K562 (cell line): ENCODE results near the gene TM7SF2. TPM values are rescaled to one million over a fixed set of nuclear protein-coding genes. Genes with fewer than 3 reads are reported as not detected.

Experiments used
- CEBPG ChIP-seq, 3 experiments: fragments of 200-800 bp in 1 of 3; sonication (Bioruptor generic) in 1 of 3; sonication (generic) in 1 of 3; formaldehyde crosslinking in 1 of 3; IDR thresholded peaks in 2 of 3; conservative IDR thresholded peaks in 1 of 3; 2 replicates each; pipeline versions ENCODE4 v1.6.1 to v1.8.0; 2016 to 2022; ENCODE audit warnings: missing compliant biosample characterization in 2 of 3, missing genetic modification characterization in 2 of 3, mild to moderate bottlenecking in 1 of 3, missing genetic modification reagents in 1 of 3
- CHD1 ChIP-seq: fragments of 200-600 bp; sonication (generic); IDR thresholded peaks from one replicate; pipeline ENCODE4 v1.6.1; 2012; ENCODE audit warnings: mild to moderate bottlenecking, moderate library complexity, low read length, inconsistent platforms
- KAT2B ChIP-seq: IDR thresholded peaks from one replicate; pipeline ENCODE4 v1.6.1; 2012; ENCODE audit warnings: low read depth, mild to moderate bottlenecking, control low read depth, inconsistent platforms, low read length, moderate library complexity
- KAT7 ChIP-seq: sonication (generic); formaldehyde crosslinking; IDR thresholded peaks from 2 replicates; pipeline ENCODE4 v1.8.0; 2022; ENCODE audit warnings: missing genetic modification reagents, mild to moderate bottlenecking, borderline replicate concordance
- KLF13 ChIP-seq: fragments of 450-650 bp; IDR thresholded peaks from 2 replicates; pipeline ENCODE4 v1.6.1; 2016; ENCODE audit warnings: missing genetic modification characterization, low read depth, mild to moderate bottlenecking, missing compliant biosample characterization, moderate library complexity, borderline replicate concordance
- MCM2 ChIP-seq: fragments of 450-650 bp; IDR thresholded peaks from 2 replicates; pipeline ENCODE4 v1.6.1; 2017; ENCODE audit warnings: low read depth, mild to moderate bottlenecking
- MIER1 ChIP-seq: fragments of 450-650 bp; IDR thresholded peaks from 2 replicates; pipeline ENCODE4 v1.6.1; 2016; ENCODE audit warnings: antibody characterized with exemption, mild to moderate bottlenecking, low read depth
- MTA2 ChIP-seq: fragments of 450-650 bp; IDR thresholded peaks from 2 replicates; pipeline ENCODE4 v1.6.1; 2016; ENCODE audit warnings: low read depth
- MYNN ChIP-seq, 2 experiments: sonication (generic); formaldehyde crosslinking in 1 of 2; IDR thresholded peaks; 2 replicates each; pipeline versions ENCODE4 v1.5.0 to v1.6.1; 2016 to 2020; ENCODE audit warnings: antibody characterized with exemption in 1 of 2, missing genetic modification reagents in 1 of 2
- PRPF4 ChIP-seq: fragments of 200-400 bp; formaldehyde crosslinking; IDR thresholded peaks from one replicate; pipeline ENCODE4 v1.6.1; 2017; ENCODE audit warnings: low read length, low read depth, mild to moderate bottlenecking; ENCODE audit not compliant: insufficient read depth, poor library complexity, severe bottlenecking
- RBM34 ChIP-seq: fragments of 200-400 bp; formaldehyde crosslinking; IDR thresholded peaks from 2 replicates; pipeline ENCODE4 v1.6.1; 2018; ENCODE audit warnings: low read length, borderline replicate concordance; ENCODE audit not compliant: insufficient read depth
- THRAP3 ChIP-seq: fragments of 450-650 bp; IDR thresholded peaks from 2 replicates; pipeline ENCODE4 v1.6.1; 2016; ENCODE audit warnings: mild to moderate bottlenecking, inconsistent platforms, borderline replicate concordance
- ZNF224 ChIP-seq: sonication (generic); formaldehyde crosslinking; IDR thresholded peaks from 2 replicates; pipeline ENCODE4 v1.8.0; 2022; ENCODE audit warnings: mild to moderate bottlenecking, missing genetic modification reagents
- ZNF398 ChIP-seq: fragments of 250-450 bp; sonication (Bioruptor Pico); IDR thresholded peaks from 2 replicates; pipeline ENCODE4 v1.8.0; 2021; ENCODE audit warnings: moderate library complexity, mild to moderate bottlenecking, inconsistent platforms
- ZNF445 ChIP-seq: fragments of 250-450 bp; sonication (Bioruptor Pico); IDR thresholded peaks from 2 replicates; pipeline ENCODE4 v1.4.0; 2020; ENCODE audit warnings: low read depth, mild to moderate bottlenecking, moderate library complexity
- polyA plus RNA-seq, 8 experiments: library from polyadenylated mRNA; depleted of rRNA in 4 of 8; stranded (reverse) in 5 of 8; unstranded in 3 of 8; fragments of >200 nt; fragmentation: Nextera tagmentation in 2 of 8; fragmentation: Illumina TruSeq in 1 of 8; extraction: Ambion mirVana in 2 of 8; extraction: Trizol in 1 of 8; gene quantifications; 2 replicates each; pipeline versions ENCODE4 v1.2.1 to v1.2.3, GENCODE V29; 2011 to 2014; ENCODE audit warnings: inconsistent platforms in 1 of 8, missing spikeins in 1 of 8
- total RNA-seq, 7 experiments: library from RNA; depleted of rRNA in 6 of 7; stranded (reverse); fragments of >200 nt in 6 of 7; fragmentation: Illumina TruSeq in 2 of 7; extraction: Trizol in 2 of 7; gene quantifications; 2 replicates each; pipeline versions ENCODE4 v1.2.1 to v1.2.3, GENCODE V29; 2011 to 2021; ENCODE audit warnings: low replicate concordance in 1 of 7
- TF ChIP-seq, protein P1 (sequence below): fragments of 450-650 bp; IDR thresholded peaks from 2 replicates; pipeline ENCODE4 v1.6.1; 2017; ENCODE audit warnings: antibody characterized with exemption, mild to moderate bottlenecking
- TF ChIP-seq, protein P2 (sequence below): fragments of 250-450 bp; sonication (Bioruptor Pico); IDR thresholded peaks from 2 replicates; pipeline ENCODE4 v1.5.1; 2021; ENCODE audit warnings: mild to moderate bottlenecking
- TF ChIP-seq, protein P3 (sequence below): IDR thresholded peaks from 2 replicates; pipeline ENCODE4 v1.6.1; 2012; ENCODE audit warnings: low read depth, low read length, improper control_type of control experiment, borderline replicate concordance

TM7SF2 gene
- total and polyA plus RNA-seq, 9 of the 15 experiments (the other 6 are each of a cell fraction or from before 2014, with no cell fraction given), result 1.2 to 22.0 (median 14.3) TPM

GRCh38 chr11:65133724-65134123 is 22.1 kb downstream of the TM7SF2 start (continued):
- no peak for TF ChIP-seq ZNF398 (CRISPR knock-in tag)
- TF ChIP-seq, protein P1, sequence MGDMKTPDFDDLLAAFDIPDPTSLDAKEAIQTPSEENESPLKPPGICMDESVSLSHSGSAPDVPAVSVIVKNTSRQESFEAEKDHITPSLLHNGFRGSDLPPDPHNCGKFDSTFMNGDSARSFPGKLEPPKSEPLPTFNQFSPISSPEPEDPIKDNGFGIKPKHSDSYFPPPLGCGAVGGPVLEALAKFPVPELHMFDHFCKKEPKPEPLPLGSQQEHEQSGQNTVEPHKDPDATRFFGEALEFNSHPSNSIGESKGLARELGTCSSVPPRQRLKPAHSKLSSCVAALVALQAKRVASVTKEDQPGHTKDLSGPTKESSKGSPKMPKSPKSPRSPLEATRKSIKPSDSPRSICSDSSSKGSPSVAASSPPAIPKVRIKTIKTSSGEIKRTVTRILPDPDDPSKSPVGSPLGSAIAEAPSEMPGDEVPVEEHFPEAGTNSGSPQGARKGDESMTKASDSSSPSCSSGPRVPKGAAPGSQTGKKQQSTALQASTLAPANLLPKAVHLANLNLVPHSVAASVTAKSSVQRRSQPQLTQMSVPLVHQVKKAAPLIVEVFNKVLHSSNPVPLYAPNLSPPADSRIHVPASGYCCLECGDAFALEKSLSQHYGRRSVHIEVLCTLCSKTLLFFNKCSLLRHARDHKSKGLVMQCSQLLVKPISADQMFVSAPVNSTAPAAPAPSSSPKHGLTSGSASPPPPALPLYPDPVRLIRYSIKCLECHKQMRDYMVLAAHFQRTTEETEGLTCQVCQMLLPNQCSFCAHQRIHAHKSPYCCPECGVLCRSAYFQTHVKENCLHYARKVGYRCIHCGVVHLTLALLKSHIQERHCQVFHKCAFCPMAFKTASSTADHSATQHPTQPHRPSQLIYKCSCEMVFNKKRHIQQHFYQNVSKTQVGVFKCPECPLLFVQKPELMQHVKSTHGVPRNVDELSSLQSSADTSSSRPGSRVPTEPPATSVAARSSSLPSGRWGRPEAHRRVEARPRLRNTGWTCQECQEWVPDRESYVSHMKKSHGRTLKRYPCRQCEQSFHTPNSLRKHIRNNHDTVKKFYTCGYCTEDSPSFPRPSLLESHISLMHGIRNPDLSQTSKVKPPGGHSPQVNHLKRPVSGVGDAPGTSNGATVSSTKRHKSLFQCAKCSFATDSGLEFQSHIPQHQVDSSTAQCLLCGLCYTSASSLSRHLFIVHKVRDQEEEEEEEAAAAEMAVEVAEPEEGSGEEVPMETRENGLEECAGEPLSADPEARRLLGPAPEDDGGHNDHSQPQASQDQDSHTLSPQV, result no peak
- 0 out of 2 replicates have a peak, but pooled peaks have one; percentile 8 for TF ChIP-seq KAT7 (CRISPR knock-in tag)
- no peak for TF ChIP-seq RBM34
- no peak for TF ChIP-seq MTA2
- TF ChIP-seq MYNN (IDR thresholded peaks at IDR 0.05), result no peak
- no peak for TF ChIP-seq MYNN (CRISPR knock-in tag; IDR thresholded peaks at IDR 0.05)
- TF ChIP-seq PRPF4, result no peak
- no peak for TF ChIP-seq MIER1
- no peak for TF ChIP-seq KLF13
- TF ChIP-seq, protein P2, sequence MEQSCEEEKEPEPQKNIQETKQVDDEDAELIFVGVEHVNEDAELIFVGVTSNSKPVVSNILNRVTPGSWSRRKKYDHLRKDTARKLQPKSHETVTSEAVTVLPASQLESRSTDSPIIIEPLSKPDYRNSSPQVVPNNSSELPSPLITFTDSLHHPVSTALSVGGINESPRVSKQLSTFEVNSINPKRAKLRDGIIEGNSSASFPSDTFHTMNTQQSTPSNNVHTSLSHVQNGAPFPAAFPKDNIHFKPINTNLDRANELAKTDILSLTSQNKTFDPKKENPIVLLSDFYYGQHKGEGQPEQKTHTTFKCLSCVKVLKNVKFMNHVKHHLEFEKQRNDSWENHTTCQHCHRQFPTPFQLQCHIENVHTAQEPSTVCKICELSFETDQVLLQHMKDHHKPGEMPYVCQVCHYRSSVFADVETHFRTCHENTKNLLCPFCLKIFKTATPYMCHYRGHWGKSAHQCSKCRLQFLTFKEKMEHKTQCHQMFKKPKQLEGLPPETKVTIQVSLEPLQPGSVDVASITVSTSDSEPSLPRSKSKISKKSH (CRISPR knock-in tag), result no peak
- no peak for TF ChIP-seq ZNF445 (CRISPR knock-in tag)
- TF ChIP-seq CHD1, result peak; percentile 55
- TF ChIP-seq, protein P3, sequence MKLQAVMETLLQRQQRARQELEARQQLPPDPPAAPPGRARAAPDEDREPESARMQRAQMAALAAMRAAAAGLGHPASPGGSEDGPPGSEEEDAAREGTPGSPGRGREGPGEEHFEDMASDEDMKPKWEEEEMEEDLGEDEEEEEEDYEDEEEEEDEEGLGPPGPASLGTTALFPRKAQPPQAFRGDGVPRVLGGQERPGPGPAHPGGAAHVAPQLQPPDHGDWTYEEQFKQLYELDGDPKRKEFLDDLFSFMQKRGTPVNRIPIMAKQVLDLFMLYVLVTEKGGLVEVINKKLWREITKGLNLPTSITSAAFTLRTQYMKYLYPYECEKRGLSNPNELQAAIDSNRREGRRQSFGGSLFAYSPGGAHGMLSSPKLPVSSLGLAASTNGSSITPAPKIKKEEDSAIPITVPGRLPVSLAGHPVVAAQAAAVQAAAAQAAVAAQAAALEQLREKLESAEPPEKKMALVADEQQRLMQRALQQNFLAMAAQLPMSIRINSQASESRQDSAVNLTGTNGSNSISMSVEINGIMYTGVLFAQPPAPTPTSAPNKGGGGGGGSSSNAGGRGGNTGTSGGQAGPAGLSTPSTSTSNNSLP, result no peak
- TF ChIP-seq MCM2, result no peak
- no peak for TF ChIP-seq THRAP3
- no peak for TF ChIP-seq KAT2B
- peak; percentile 18; the same call in 1 of the 2 replicates for TF ChIP-seq CEBPG (CRISPR knock-in tag; IDR thresholded peaks at IDR 0.05)
- no peak for TF ChIP-seq CEBPG (tag; conservative IDR thresholded peaks at IDR 0.05 in 1 of 2, IDR thresholded peaks at IDR 0.05 in 1 of 2)
- TF ChIP-seq ZNF224 (CRISPR knock-in tag), result 0 out of 2 replicates have a peak, but pooled peaks have one; percentile 13
